ENCODE data around the gene DDX20.

DNA sequence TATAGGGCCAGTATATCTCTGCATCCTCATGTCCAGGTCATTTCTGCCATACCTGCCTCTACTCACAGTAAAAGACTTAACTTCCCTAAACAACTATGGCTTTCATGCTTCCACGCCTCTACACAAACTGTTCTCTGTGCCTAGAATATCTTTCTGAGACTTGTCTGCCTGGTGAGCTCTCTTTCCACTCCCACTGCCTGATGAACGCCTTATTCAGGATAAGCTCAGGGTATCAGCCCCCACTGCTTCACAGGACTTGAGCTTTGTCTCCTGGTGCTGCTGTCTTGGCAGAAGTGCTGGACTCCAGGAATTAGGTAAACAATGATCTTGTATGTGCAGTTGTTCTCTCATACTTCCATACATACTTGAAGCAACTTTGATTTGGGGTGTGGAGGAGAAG is 4.8 kb upstream of the DDX20 start:
- TF ChIP-seq, protein P1, sequence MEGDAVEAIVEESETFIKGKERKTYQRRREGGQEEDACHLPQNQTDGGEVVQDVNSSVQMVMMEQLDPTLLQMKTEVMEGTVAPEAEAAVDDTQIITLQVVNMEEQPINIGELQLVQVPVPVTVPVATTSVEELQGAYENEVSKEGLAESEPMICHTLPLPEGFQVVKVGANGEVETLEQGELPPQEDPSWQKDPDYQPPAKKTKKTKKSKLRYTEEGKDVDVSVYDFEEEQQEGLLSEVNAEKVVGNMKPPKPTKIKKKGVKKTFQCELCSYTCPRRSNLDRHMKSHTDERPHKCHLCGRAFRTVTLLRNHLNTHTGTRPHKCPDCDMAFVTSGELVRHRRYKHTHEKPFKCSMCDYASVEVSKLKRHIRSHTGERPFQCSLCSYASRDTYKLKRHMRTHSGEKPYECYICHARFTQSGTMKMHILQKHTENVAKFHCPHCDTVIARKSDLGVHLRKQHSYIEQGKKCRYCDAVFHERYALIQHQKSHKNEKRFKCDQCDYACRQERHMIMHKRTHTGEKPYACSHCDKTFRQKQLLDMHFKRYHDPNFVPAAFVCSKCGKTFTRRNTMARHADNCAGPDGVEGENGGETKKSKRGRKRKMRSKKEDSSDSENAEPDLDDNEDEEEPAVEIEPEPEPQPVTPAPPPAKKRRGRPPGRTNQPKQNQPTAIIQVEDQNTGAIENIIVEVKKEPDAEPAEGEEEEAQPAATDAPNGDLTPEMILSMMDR (IDR thresholded peaks at IDR 0.05; ENCODE audit: low read length) = no peak
- TF ChIP-seq EZH2 (IDR thresholded peaks at IDR 0.05; ENCODE audit: borderline replicate concordance, low read length) = no peak
